Measurements from ENCODE around the gene PHIP. TPM values are rescaled to one million over a fixed set of nuclear protein-coding genes. Genes with fewer than 3 reads are reported as not detected.

Gene PHIP
- total RNA-seq, 2 donors from 2014 or later: 20.8 to 22.8 TPM

GRCh38 chr6:79048611-79049010 is 29.4 kb downstream of the PHIP start:
- H3K4me1 ChIP-seq: peaks cover 4% of the 10 kb centered on the region
- WGBS, 2 donors: 97 to 100% methylated on average over 2 of the region's 2 CpGs
- DNase-seq: peak in 1 of 4 donors; percentile 13
- H3K4me3 ChIP-seq: no peak overlapping the region
- H3K9me3 ChIP-seq: no peaks in the 10 kb centered on the region
- ATAC-seq: no peak
- intact Hi-C loops (cut with DNase I): no loop called here
- H3K27ac ChIP-seq: no peak overlapping the region
- peak in 5 of 7 experiments; percentile 11 to 31 (median 20) for TF ChIP-seq CTCF (IDR thresholded peaks at IDR 0.05)
- TF ChIP-seq POLR2A (IDR thresholded peaks at IDR 0.05): no peak
- no peaks in the 10 kb centered on the region for H3K27me3 ChIP-seq
- peaks cover 2 to 4% of the 10 kb centered on the region in 2 donors for H3K36me3 ChIP-seq (replicated peaks in 1 of 2; ENCODE audit: insufficient read depth in 1 of 2, low read depth in 2 of 2)

- H3K36me3 ChIP-seq (replicated peaks in 1 of 2; ENCODE audit: insufficient read depth in 1 of 2, low read depth in 2 of 2): peaks cover 0 to 2% of the 10 kb centered on the region in 2 donors
- DNase-seq (no peak), ATAC-seq (no peak)
- peaks cover 12% of the 10 kb centered on the region for H3K4me1 ChIP-seq
- no peaks in the 10 kb centered on the region for H3K9me3 ChIP-seq
- no peaks in the 10 kb centered on the region for H3K27me3 ChIP-seq
- H3K4me3 ChIP-seq: no peak overlapping the region
- H3K27ac ChIP-seq: no peak overlapping the region
- TF ChIP-seq CTCF (IDR thresholded peaks at IDR 0.05) (no peak), POLR2A (IDR thresholded peaks at IDR 0.05) (no peak)
- 95 to 99% methylated on average over 2 of the region's 2 CpGs for WGBS, 2 donors
- intact Hi-C loops (cut with DNase I): no loop called here
These were observed 31.0 kb downstream of the PHIP start for GRCh38 chr6:79047072-79047471.

GRCh38 chr6:79045966-79046365 is 32.1 kb downstream of the PHIP start:
- H3K27ac ChIP-seq: no peak overlapping the region
- DNase-seq: no peak
- H3K4me1 ChIP-seq: peaks cover 12% of the 10 kb centered on the region
- intact Hi-C loops (cut with DNase I): no loop called here
- H3K36me3 ChIP-seq (replicated peaks in 1 of 2; ENCODE audit: insufficient read depth in 1 of 2, low read depth in 2 of 2): no peaks in the 10 kb centered on the region
- no peak for TF ChIP-seq CTCF (IDR thresholded peaks at IDR 0.05)
- no peak for TF ChIP-seq POLR2A (IDR thresholded peaks at IDR 0.05)
- no peak for ATAC-seq
- no peak overlapping the region for H3K4me3 ChIP-seq
- H3K27me3 ChIP-seq: no peaks in the 10 kb centered on the region
- no peaks in the 10 kb centered on the region for H3K9me3 ChIP-seq
- 28 to 33% methylated on average over 2 of the region's 2 CpGs for WGBS, 2 donors

- H3K9me3 ChIP-seq: no peaks in the 10 kb centered on the region
- H3K36me3 ChIP-seq (replicated peaks in 1 of 2; ENCODE audit: insufficient read depth in 1 of 2, low read depth in 2 of 2): peaks cover 0 to under 1% of the 10 kb centered on the region in 2 donors
- H3K27ac ChIP-seq: peak overlapping the region in 3 of 4 donors; percentile 9 to 40 (median 37)
- DNase-seq (no peak), ATAC-seq (peak; percentile 38)
- TF ChIP-seq POLR2A (IDR thresholded peaks at IDR 0.05) (no peak), CTCF (IDR thresholded peaks at IDR 0.05) (no peak)
- H3K4me1 ChIP-seq: peaks cover 12% of the 10 kb centered on the region
- intact Hi-C loops (cut with DNase I): no loop called here
- WGBS, 2 donors: 23 to 43% methylated on average over 5 of the region's 5 CpGs
- no peak overlapping the region for H3K4me3 ChIP-seq
- no peaks in the 10 kb centered on the region for H3K27me3 ChIP-seq
These were observed 35.3 kb downstream of the PHIP start for GRCh38 chr6:79042799-79043126.

GRCh38 chr6:79042088-79042798 is 35.8 kb downstream of the PHIP start:
- 49 to 55% methylated on average over 1 of the region's 1 CpG for WGBS, 2 donors
- Histone ChIP-seq H3K9me3 (no peaks in the 10 kb centered on the region), H3K36me3 (replicated peaks in 1 of 2; ENCODE audit: insufficient read depth in 1 of 2, low read depth in 2 of 2) (peaks cover 0 to 4% of the 10 kb centered on the region in 2 donors), H3K4me3 (no peak overlapping the region), H3K4me1 (peaks cover 12% of the 10 kb centered on the region), H3K27ac (peak overlapping the region in 1 of 4 donors; percentile 40), H3K27me3 (no peaks in the 10 kb centered on the region)
- no peak for DNase-seq
- intact Hi-C loops (cut with DNase I): no loop called here
- no peak for ATAC-seq
- TF ChIP-seq CTCF (IDR thresholded peaks at IDR 0.05) (no peak), POLR2A (IDR thresholded peaks at IDR 0.05) (no peak)

Data from body of pancreas (tissue), 4 donors.